Hippocampal formation (tissue), 2 donors: Measurements from ENCODE around the gene SMIM8.

ENCODE experiments used
- DNase-seq, 2 donors: peaks; one replicate each; lab custom pipeline; 2025; lab: John Stamatoyannopoulos, UW

Gene SMIM8

GRCh38 chr6:87391334-87391733 lies 68.9 kb downstream of the SMIM8 start:
- DNase-seq, result peak in 1 of 2 donors; percentile 2
